ENCODE measurements around the gene TRIOBP.
A peak's percentile ranks its signal among the peaks of the same experiment; 100 is the strongest.

Gene TRIOBP

DNA sequence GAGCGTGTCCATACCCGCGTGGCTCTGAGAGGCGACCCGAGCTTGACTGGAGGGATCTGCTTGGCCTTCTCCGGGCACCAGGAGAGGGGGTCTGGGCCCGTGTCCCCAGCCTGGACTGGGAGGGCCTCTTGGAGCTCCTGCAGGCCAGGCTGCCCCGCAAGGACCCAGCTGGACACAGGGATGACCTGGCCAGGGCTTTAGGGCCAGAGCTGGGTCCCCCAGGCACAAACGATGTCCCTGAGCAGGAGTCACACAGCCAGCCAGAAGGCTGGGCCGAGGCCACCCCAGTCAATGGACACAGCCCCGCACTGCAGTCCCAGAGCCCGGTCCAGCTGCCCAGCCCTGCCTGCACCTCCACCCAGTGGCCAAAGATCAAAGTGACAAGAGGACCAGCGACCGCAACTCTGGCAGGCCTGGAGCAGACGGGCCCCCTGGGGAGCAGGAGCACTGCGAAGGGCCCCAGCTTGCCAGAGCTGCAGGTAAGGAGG lies 38.2 kb downstream of the TRIOBP start:
- no peaks in the 10 kb centered on the region for H3K27me3 ChIP-seq (replicated peaks)
- DNase-seq, result no peak
- no peaks in the 10 kb centered on the region for H3K36me3 ChIP-seq (replicated peaks)
- in situ Hi-C loops (cut with HindIII; ENCODE audit: low pct_ligation_motif_present, low sequenced_read_pairs), result no loop called here
- no peak overlapping the region for H3K4me3 ChIP-seq (ENCODE audit: low read depth, low read length)
- H3K27ac ChIP-seq, result no peak overlapping the region
- TF ChIP-seq, protein P1, sequence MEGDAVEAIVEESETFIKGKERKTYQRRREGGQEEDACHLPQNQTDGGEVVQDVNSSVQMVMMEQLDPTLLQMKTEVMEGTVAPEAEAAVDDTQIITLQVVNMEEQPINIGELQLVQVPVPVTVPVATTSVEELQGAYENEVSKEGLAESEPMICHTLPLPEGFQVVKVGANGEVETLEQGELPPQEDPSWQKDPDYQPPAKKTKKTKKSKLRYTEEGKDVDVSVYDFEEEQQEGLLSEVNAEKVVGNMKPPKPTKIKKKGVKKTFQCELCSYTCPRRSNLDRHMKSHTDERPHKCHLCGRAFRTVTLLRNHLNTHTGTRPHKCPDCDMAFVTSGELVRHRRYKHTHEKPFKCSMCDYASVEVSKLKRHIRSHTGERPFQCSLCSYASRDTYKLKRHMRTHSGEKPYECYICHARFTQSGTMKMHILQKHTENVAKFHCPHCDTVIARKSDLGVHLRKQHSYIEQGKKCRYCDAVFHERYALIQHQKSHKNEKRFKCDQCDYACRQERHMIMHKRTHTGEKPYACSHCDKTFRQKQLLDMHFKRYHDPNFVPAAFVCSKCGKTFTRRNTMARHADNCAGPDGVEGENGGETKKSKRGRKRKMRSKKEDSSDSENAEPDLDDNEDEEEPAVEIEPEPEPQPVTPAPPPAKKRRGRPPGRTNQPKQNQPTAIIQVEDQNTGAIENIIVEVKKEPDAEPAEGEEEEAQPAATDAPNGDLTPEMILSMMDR (IDR thresholded peaks at IDR 0.05; ENCODE audit: low read depth, low read length, missing control alignments), result peak; percentile 60

DNA sequence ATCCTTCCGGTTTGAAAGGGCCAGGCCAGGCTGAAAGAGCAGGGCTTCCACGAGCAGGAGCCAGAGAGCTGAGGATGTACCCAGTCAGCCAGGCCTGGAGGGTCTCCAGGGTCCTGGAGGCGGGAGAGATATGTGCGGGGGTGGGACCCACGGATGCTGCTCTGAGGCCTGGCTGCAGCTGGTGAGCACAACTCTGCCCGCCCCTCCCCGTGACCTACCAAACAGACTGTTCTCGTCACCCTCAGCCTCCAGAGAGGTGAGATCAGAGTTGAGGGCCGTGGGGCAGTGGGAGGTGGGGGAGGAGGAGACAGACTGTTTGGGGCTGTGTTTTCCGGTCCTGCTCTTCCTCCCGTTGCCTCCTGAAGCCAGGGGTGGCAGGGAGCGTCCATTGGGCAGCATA lies 42.2 kb downstream of the TRIOBP start:
- Histone ChIP-seq H3K27ac (no peak overlapping the region), H3K4me3 (ENCODE audit: low read depth, low read length) (no peak overlapping the region), H3K36me3 (replicated peaks) (no peaks in the 10 kb centered on the region), H3K27me3 (replicated peaks) (no peaks in the 10 kb centered on the region)
- in situ Hi-C loops (cut with HindIII; ENCODE audit: low pct_ligation_motif_present, low sequenced_read_pairs), result no loop called here
- no peak for DNase-seq
- TF ChIP-seq, protein P1 (IDR thresholded peaks at IDR 0.05; ENCODE audit: low read depth, low read length, missing control alignments), result no peak

DNA sequence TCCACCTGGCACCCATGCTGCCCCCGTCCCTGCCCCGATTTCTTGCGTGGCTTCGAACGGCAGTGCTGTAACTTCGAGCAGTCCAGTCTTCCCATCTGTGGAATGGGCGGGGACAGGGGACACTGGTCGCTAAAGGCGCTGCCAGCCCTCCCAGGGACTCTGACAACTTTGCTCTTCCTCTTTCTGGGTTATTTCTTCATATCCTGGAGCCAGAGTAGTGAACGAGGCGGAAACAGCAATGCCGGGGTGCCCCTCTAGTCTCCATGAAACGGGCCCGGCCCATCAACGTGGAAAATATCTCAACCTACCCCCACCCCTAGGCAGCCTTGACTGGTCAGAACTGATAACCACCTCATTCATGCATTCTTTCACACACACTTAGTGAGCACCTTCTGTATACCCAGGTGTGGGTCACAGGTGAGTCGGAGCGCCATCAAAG lies 42.8 kb downstream of the TRIOBP start:
- TF ChIP-seq, protein P1 (IDR thresholded peaks at IDR 0.05; ENCODE audit: low read depth, low read length, missing control alignments), result no peak

DNA sequence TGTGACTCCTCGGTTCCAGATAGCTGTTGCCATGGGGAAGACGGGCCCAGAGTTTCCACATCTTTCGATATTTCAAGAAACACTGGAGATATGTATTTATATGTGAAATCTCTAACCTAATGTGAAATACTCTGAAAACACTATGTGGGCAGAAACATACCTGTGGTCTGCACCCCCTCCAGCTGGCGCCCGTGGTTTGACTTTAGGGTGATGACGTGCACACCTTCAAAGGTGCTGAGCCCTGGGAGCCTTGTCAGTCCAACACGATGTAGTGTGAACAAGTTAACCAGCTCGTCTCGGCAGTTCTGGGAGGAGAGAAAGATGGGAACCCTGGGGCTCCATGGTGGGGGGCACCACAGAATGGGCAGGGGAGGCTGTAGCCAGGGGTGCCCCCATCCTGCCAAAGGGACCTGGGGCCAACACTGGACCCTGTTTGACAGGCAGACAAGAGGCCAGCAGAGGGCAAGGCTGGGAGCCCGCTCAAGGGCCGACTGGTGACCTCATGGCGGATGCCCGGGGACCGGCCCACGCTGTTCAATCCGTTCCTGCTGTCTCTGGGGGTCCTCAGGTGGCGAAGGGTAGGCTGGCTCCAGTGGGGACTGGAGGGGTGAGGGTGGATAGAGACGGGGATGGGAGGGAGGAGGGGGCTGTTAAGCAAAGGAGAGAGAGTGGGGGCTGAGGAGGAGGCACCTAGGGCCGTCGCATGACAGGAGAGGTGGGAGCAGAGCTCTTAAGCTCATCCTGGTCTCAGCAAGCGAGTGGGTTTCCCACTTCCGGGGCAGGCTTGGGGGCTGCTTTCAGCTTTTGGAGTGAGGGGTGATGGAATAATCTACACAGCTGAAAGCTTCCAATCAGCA lies 43.8 kb downstream of the TRIOBP start:
- Histone ChIP-seq H3K36me3 (replicated peaks) (no peaks in the 10 kb centered on the region), H3K27ac (no peak overlapping the region), H3K4me3 (ENCODE audit: low read depth, low read length) (no peak overlapping the region), H3K27me3 (replicated peaks) (no peaks in the 10 kb centered on the region)
- no peak for DNase-seq
- TF ChIP-seq, protein P1 (IDR thresholded peaks at IDR 0.05; ENCODE audit: low read depth, low read length, missing control alignments), result no peak
- in situ Hi-C loops (cut with HindIII; ENCODE audit: low pct_ligation_motif_present, low sequenced_read_pairs), result no loop called here

More for the DNA sequence above, 42.8 kb downstream of the TRIOBP start:
- DNase-seq, result no peak
- in situ Hi-C loops (cut with HindIII; ENCODE audit: low pct_ligation_motif_present, low sequenced_read_pairs), result no loop called here
- Histone ChIP-seq H3K36me3 (replicated peaks) (no peaks in the 10 kb centered on the region), H3K27ac (no peak overlapping the region), H3K4me3 (ENCODE audit: low read depth, low read length) (no peak overlapping the region), H3K27me3 (replicated peaks) (no peaks in the 10 kb centered on the region)

DNA sequence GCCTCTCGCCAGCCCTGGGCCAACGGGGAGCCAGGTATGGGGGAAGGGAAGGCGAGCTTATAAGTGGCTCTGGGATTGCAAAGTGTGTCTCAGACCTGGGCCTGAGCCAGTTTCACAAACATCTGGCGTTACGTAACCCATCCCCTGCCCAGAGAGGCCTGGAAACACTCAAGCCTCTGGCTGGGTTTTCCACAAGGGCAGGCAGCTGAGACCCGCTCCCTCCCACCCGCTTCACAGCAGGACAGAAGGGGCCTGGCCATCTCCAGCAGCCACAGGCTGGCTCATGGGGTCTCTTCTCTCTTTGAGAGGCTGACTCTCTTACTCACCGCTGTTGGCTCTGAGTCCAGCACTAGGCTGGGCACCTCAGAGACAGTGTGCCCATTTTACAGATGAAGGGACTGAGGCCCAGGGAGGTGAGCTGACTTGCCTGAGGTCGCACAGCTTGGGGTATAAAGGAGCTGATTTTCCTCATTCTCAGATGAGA lies 44.5 kb downstream of the TRIOBP start:
- Histone ChIP-seq H3K27ac (no peak overlapping the region), H3K27me3 (replicated peaks) (no peaks in the 10 kb centered on the region), H3K4me3 (ENCODE audit: low read depth, low read length) (no peak overlapping the region), H3K36me3 (replicated peaks) (no peaks in the 10 kb centered on the region)
- DNase-seq, result peak; percentile 83
- TF ChIP-seq, protein P1 (IDR thresholded peaks at IDR 0.05; ENCODE audit: low read depth, low read length, missing control alignments), result no peak
- in situ Hi-C loops (cut with HindIII; ENCODE audit: low pct_ligation_motif_present, low sequenced_read_pairs), result no loop called here
